Ectodermal cell (in vitro differentiated cells): Measurements from ENCODE around the gene TP53BP2.
"Not testable (repeated sequence)": the region's sequence is repeated elsewhere in the genome, so short reads cannot be mapped to it uniquely, and the experiment has no call there.

Experiments used
- H3K27ac ChIP-seq: 2 replicates; pipeline ENCODE4 v1.7.0; 2013; ENCODE audit warnings: mild to moderate bottlenecking, low read depth, low read length; ENCODE audit not compliant: insufficient read depth, poor library complexity, severe bottlenecking
- H3K27me3 ChIP-seq: 2 replicates; pipeline ENCODE4 v1.7.0; 2013; ENCODE audit warnings: mild to moderate bottlenecking, low read length; ENCODE audit not compliant: insufficient read depth, control insufficient read depth, poor library complexity, severe bottlenecking
- H3K36me3 ChIP-seq: one replicate; pipeline ENCODE4 v1.7.0; 2013; ENCODE audit warnings: low read length; ENCODE audit not compliant: control insufficient read depth, insufficient read depth
- H3K4me1 ChIP-seq: one replicate; pipeline ENCODE4 v1.7.0; 2013; ENCODE audit warnings: low read length; ENCODE audit not compliant: control insufficient read depth, insufficient read depth
- H3K4me3 ChIP-seq: 2 replicates; pipeline ENCODE4 v1.7.0; 2013; ENCODE audit warnings: low read depth, low read length, control low read depth; ENCODE audit not compliant: insufficient read depth
- H3K9me3 ChIP-seq: 2 replicates; pipeline ENCODE4 v1.7.0; 2013; ENCODE audit warnings: mild to moderate bottlenecking, low read length, moderate library complexity; ENCODE audit not compliant: control insufficient read depth
- WGBS, 2 experiments: methylation state at CpG; one replicate each; pipeline ENCODE4 v1.1.7; 2013; ENCODE audit warnings: missing lambda C conversion rate in 2 of 2; 5-methylcytosine and 5-hydroxymethylcytosine counted together

TP53BP2 gene

GRCh38 chr1:223815865-223816264, 29.9 kb downstream of the TP53BP2 start:
- H3K4me1 ChIP-seq = peaks cover 8% of the 10 kb centered on the region
- 95 to 97% methylated on average over 3 of the region's 3 CpGs for WGBS, 2 experiments
- H3K27me3 ChIP-seq = no peaks in the 10 kb centered on the region
- H3K4me3 ChIP-seq = no peak overlapping the region
- H3K27ac ChIP-seq = no peak overlapping the region
- peaks cover 24% of the 10 kb centered on the region for H3K36me3 ChIP-seq
- no peaks in the 10 kb centered on the region for H3K9me3 ChIP-seq

- Histone ChIP-seq H3K27me3 (no peaks in the 10 kb centered on the region), H3K4me3 (no peak overlapping the region), H3K9me3 (no peaks in the 10 kb centered on the region), H3K36me3 (peaks cover 24% of the 10 kb centered on the region), H3K4me1 (peaks cover 2% of the 10 kb centered on the region), H3K27ac (no peak overlapping the region)
- WGBS, 2 experiments = 93 to 94% methylated on average over 3 to 4 of the region's 4 CpGs
Observed at GRCh38 chr1:223815020-223815853, 30.5 kb downstream of the TP53BP2 start.

- Histone ChIP-seq H3K27ac (no peak overlapping the region), H3K9me3 (no peaks in the 10 kb centered on the region), H3K4me1 (no peaks in the 10 kb centered on the region), H3K4me3 (no peak overlapping the region), H3K36me3 (peaks cover 26% of the 10 kb centered on the region), H3K27me3 (no peaks in the 10 kb centered on the region)
Observed at GRCh38 chr1:223813645-223814044, 32.1 kb downstream of the TP53BP2 start.

GRCh38 chr1:223811634-223812101, 34.1 kb downstream of the TP53BP2 start:
- no peak overlapping the region for H3K27ac ChIP-seq
- H3K4me3 ChIP-seq = no peak overlapping the region
- H3K4me1 ChIP-seq = no peaks in the 10 kb centered on the region
- H3K27me3 ChIP-seq = no peaks in the 10 kb centered on the region
- H3K9me3 ChIP-seq = no peaks in the 10 kb centered on the region
- peaks cover 29% of the 10 kb centered on the region for H3K36me3 ChIP-seq
- WGBS, 2 experiments = 82 to 83% methylated on average over 3 of the region's 3 CpGs

- no peaks in the 10 kb centered on the region for H3K9me3 ChIP-seq
- peaks cover 33% of the 10 kb centered on the region for H3K36me3 ChIP-seq
- no peak overlapping the region for H3K4me3 ChIP-seq
- H3K27me3 ChIP-seq = no peaks in the 10 kb centered on the region
- no peaks in the 10 kb centered on the region for H3K4me1 ChIP-seq
- 85 to 100% methylated on average over 1 of the region's 2 CpGs for WGBS, 2 experiments
- H3K27ac ChIP-seq = no peak overlapping the region
Observed at GRCh38 chr1:223810586-223810985, 35.2 kb downstream of the TP53BP2 start.

- not testable (repeated sequence) for H3K4me1 ChIP-seq, H3K4me3 ChIP-seq, H3K9me3 ChIP-seq, H3K27ac ChIP-seq, H3K27me3 ChIP-seq
- peaks cover 33% of the 10 kb centered on the region for H3K36me3 ChIP-seq
- WGBS, 2 experiments = 94 to 97% methylated on average over 4 of the region's 4 CpGs
Observed at GRCh38 chr1:223809905-223810304, 35.8 kb downstream of the TP53BP2 start.

GRCh38 chr1:223803211-223803610, 42.5 kb downstream of the TP53BP2 start:
- H3K4me3 ChIP-seq = no peak overlapping the region
- peaks cover 47% of the 10 kb centered on the region for H3K36me3 ChIP-seq
- H3K4me1 ChIP-seq = no peaks in the 10 kb centered on the region
- 95% methylated on average over 7 of the region's 7 CpGs for WGBS, 2 experiments
- H3K27me3 ChIP-seq = no peaks in the 10 kb centered on the region
- H3K9me3 ChIP-seq = no peaks in the 10 kb centered on the region
- H3K27ac ChIP-seq = no peak overlapping the region

- no peaks in the 10 kb centered on the region for H3K9me3 ChIP-seq
- peaks cover 50% of the 10 kb centered on the region for H3K36me3 ChIP-seq
- H3K4me1 ChIP-seq = no peaks in the 10 kb centered on the region
- 95 to 98% methylated on average over 3 to 4 of the region's 4 CpGs for WGBS, 2 experiments
- H3K27me3 ChIP-seq = no peaks in the 10 kb centered on the region
- no peak overlapping the region for H3K4me3 ChIP-seq
- no peak overlapping the region for H3K27ac ChIP-seq
Observed at GRCh38 chr1:223802602-223803001, 43.1 kb downstream of the TP53BP2 start.

DNA sequence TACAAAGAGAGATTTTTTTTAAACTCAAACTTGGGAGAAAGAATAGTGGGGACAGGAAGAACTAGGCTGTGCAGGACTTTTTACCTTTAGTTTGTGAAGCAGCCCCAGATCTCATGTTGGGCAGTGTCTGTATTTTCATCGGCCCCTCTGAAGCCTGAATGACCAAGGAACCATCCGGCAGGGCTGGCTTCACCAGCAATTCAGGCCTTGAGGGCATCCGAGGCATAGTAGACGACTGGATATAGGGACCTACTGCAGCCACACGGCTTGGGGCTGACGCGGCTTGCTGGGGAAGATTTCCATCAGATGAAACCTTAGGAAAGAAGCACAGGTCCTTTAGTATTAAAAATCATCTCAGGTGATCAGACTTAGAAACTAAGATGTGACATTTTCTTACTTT, 43.7 kb downstream of the TP53BP2 start:
- peaks cover 52% of the 10 kb centered on the region for H3K36me3 ChIP-seq
- WGBS, 2 experiments = 95 to 97% methylated on average over 7 of the region's 7 CpGs

GRCh38 chr1:223796210-223796609, 49.5 kb downstream of the TP53BP2 start:
- H3K9me3 ChIP-seq = no peaks in the 10 kb centered on the region
- H3K27me3 ChIP-seq = no peaks in the 10 kb centered on the region
- WGBS, 2 experiments = 95 to 98% methylated on average over 7 of the region's 7 CpGs
- H3K4me3 ChIP-seq = no peak overlapping the region
- H3K36me3 ChIP-seq = peaks cover 35% of the 10 kb centered on the region
- no peaks in the 10 kb centered on the region for H3K4me1 ChIP-seq
- no peak overlapping the region for H3K27ac ChIP-seq

More for the DNA sequence above, 43.7 kb downstream of the TP53BP2 start:
- Histone ChIP-seq H3K27me3 (no peaks in the 10 kb centered on the region), H3K9me3 (no peaks in the 10 kb centered on the region), H3K27ac (no peak overlapping the region), H3K4me1 (no peaks in the 10 kb centered on the region), H3K4me3 (no peak overlapping the region)
